Measurements from ENCODE around the gene KIAA0586. TPM values are rescaled to one million over a fixed set of nuclear protein-coding genes. Genes with fewer than 3 reads are reported as not detected.

Gene KIAA0586
- total RNA-seq, 1 experiment from 2014 or later: 20.9 TPM

GRCh38 chr14:58571256-58571655 is 143.7 kb downstream of the KIAA0586 start:
- Histone ChIP-seq H3K18ac (ENCODE audit: insufficient read length, low read depth, low read length) (no peak overlapping the region), H3K14ac (ENCODE audit: insufficient read depth, low read length) (no peak overlapping the region), H4K91ac (ENCODE audit: insufficient read length, low read depth, low read length) (no peak overlapping the region), H3K56ac (ENCODE audit: insufficient read length, low read depth, low read length) (no peak overlapping the region), H3K4ac (ENCODE audit: low read depth, low read length) (no peak overlapping the region), H2BK5ac (ENCODE audit: insufficient read length, low read length) (no peak overlapping the region), H3K79me2 (ENCODE audit: insufficient read depth, low read length) (no peaks in the 10 kb centered on the region), H3T11ph (ENCODE audit: low read length) (no peak overlapping the region), H2BK120ac (ENCODE audit: low read depth, low read length, poor library complexity, severe bottlenecking) (no peak overlapping the region), H3K79me1 (ENCODE audit: insufficient read depth, low read depth, low read length, poor library complexity, severe bottlenecking) (no peaks in the 10 kb centered on the region), H4K20me1 (ENCODE audit: control insufficient read depth, insufficient read depth, insufficient read length) (peaks cover 2% of the 10 kb centered on the region), H2BK12ac (ENCODE audit: insufficient read length, low read depth, low read length) (no peak overlapping the region), H3K27me3 (ENCODE audit: insufficient read depth, low read length) (no peaks in the 10 kb centered on the region), H2AFZ (ENCODE audit: low read length) (no peak overlapping the region), H3K4me2 (ENCODE audit: insufficient read depth, insufficient read length, low read length) (no peak overlapping the region), H3K23me2 (ENCODE audit: insufficient read length, low read depth, low read length, poor library complexity, severe bottlenecking) (no peaks in the 10 kb centered on the region), H3K9ac (ENCODE audit: extremely low read depth, insufficient read length, low read length) (no peak overlapping the region), H4K8ac (replicated peaks; ENCODE audit: insufficient read length, low read depth, low read length) (no peak overlapping the region), H3K9me3 (ENCODE audit: control insufficient read depth, low read depth, low read length) (no peaks in the 10 kb centered on the region), H2BK20ac (ENCODE audit: low read depth, low read length, poor library complexity, severe bottlenecking) (no peak overlapping the region), H3K27ac (ENCODE audit: insufficient read length, low read depth, low read length) (no peak overlapping the region), H2BK15ac (ENCODE audit: low read depth, low read length) (no peak overlapping the region; the same call in 1 of the 2 replicates), H3K23ac (ENCODE audit: insufficient read length, low read depth, low read length) (no peak overlapping the region), H4K5ac (ENCODE audit: insufficient read length, low read depth, low read length) (no peak overlapping the region), H3K4me1 (ENCODE audit: insufficient read depth, low read length) (peaks cover 2% of the 10 kb centered on the region; the same call in 1 of the 2 replicates), H2AK5ac (ENCODE audit: insufficient read length, low read length) (no peak overlapping the region)
- TF ChIP-seq, protein P1, sequence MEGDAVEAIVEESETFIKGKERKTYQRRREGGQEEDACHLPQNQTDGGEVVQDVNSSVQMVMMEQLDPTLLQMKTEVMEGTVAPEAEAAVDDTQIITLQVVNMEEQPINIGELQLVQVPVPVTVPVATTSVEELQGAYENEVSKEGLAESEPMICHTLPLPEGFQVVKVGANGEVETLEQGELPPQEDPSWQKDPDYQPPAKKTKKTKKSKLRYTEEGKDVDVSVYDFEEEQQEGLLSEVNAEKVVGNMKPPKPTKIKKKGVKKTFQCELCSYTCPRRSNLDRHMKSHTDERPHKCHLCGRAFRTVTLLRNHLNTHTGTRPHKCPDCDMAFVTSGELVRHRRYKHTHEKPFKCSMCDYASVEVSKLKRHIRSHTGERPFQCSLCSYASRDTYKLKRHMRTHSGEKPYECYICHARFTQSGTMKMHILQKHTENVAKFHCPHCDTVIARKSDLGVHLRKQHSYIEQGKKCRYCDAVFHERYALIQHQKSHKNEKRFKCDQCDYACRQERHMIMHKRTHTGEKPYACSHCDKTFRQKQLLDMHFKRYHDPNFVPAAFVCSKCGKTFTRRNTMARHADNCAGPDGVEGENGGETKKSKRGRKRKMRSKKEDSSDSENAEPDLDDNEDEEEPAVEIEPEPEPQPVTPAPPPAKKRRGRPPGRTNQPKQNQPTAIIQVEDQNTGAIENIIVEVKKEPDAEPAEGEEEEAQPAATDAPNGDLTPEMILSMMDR (conservative IDR thresholded peaks at IDR 0.05): no peak
- Mint-ChIP-seq H3K9me3 (no peaks in the 10 kb centered on the region), H3K27me3 (ENCODE audit: low read depth) (no peaks in the 10 kb centered on the region), H3K36me3 (ENCODE audit: insufficient read depth in 1 of 3, low read depth in 3 of 3) (no peaks in the 10 kb centered on the region), H3K27ac (no peak overlapping the region), H3K4me1 (peaks cover 7 to 8% of the 10 kb centered on the region in 2 experiments; a peak in 2 of 4 replicates), H3K4me3 (no peak overlapping the region)
- WGBS (ENCODE audit: extremely low coverage, insufficient read length, low lambda C conversion rate): no CpG with 5 or more reads among the region's 7 CpGs
- no peak for DNase-seq
